T47D (cell line): ENCODE data around the gene TWIST2.
A peak's percentile ranks its signal among the peaks of the same experiment; 100 is the strongest.

ENCODE experiments used
- DNase-seq, 2 experiments: peaks; one replicate each; pipeline versions ENCODE4 v3.0.0 to v3.0.0-alpha.2; 2011 to 2012; ENCODE audit warnings: low read depth in 1 of 2, low spot score in 1 of 2
- JUND ChIP-seq: IDR thresholded peaks from 2 replicates; pipeline ENCODE4 v1.6.1; 2012; ENCODE audit warnings: low read depth
- in situ Hi-C: cut with HindIII; loops from 2 replicates; pipeline ENCODE4 v1.10.0; 2016; ENCODE audit warnings: low sequenced_read_pairs, low pct_unique_long_range_greater_than_20kb

The TWIST2 gene

GRCh38 chr2:238847841-238848690 lies at the start of gene TWIST2:
TWIST2 (plus strand) TSS chr2:238848085; CDS start chr2:238848216, 131 bp downstream.
- TF ChIP-seq JUND: no peak
- DNase-seq: no peak
- in situ Hi-C loops: no loop called here

- in situ Hi-C loops: no loop called here
- peak in 1 of 2 experiments; percentile 35 for DNase-seq
- no peak for TF ChIP-seq JUND
These were observed 46.1 kb upstream of the TWIST2 start for GRCh38 chr2:238801791-238802190.

GRCh38 chr2:238802957-238803356 lies 44.9 kb upstream of the TWIST2 start:
- no peak for DNase-seq
- no peak for TF ChIP-seq JUND
- in situ Hi-C loops: no loop called here

GRCh38 chr2:238803996-238804870 lies 43.7 kb upstream of the TWIST2 start:
- no peak for TF ChIP-seq JUND
- in situ Hi-C loops: no loop called here
- no peak for DNase-seq

GRCh38 chr2:238808761-238809160 lies 39.1 kb upstream of the TWIST2 start:
- TF ChIP-seq JUND: no peak
- DNase-seq: no peak
- in situ Hi-C loops: no loop called here

GRCh38 chr2:238810321-238810720 lies 37.6 kb upstream of the TWIST2 start:
- in situ Hi-C loops: no loop called here
- TF ChIP-seq JUND: no peak
- no peak for DNase-seq

DNA sequence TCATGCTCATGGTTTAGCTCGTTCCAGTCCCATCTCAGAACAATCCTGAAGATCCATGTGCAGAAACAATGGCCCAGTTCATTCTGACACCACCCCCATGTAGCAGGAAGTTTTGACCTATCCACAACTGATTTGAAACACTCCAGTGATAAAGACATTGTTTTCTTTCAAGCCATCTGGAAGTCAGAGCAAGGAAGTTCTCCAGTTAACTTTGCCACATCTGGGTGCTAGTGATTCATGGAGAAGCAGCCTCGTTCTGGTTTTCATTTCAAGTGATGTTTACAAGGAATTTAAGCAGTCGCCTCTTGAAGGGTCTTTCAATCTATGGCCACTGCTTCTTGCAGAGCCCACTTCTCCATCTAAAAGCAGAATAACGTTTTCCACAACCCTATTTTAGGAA lies 36.6 kb upstream of the TWIST2 start:
- TF ChIP-seq JUND: no peak
- no peak for DNase-seq
- in situ Hi-C loops: no loop called here

- in situ Hi-C loops: no loop called here
- TF ChIP-seq JUND: no peak
- no peak for DNase-seq
These were observed 36.1 kb upstream of the TWIST2 start for GRCh38 chr2:238811759-238812158.

GRCh38 chr2:238813109-238813508 lies 34.8 kb upstream of the TWIST2 start:
- DNase-seq: no peak
- in situ Hi-C loops: no loop called here
- TF ChIP-seq JUND: no peak

GRCh38 chr2:238814815-238815214 lies 33.1 kb upstream of the TWIST2 start:
- in situ Hi-C loops: no loop called here
- DNase-seq: no peak
- no peak for TF ChIP-seq JUND

DNA sequence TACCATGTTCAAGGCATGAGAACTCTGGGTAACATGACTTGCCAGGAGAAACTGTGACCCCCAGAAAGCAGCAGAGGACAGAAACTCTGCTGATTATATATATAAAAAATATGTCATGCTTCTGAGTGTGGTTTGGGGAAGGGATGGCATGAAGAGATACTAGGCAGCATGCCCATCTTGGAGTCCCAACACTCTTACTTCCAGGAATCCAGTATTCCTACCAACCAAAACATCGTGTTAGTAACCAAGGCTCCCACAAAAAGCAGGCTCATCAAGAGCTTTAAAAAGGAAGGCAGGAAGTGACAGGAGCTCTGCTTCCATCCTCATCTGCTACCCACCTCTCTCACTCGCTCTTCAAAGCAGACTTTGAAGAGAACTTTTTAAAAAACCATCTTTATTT lies 31.6 kb upstream of the TWIST2 start:
- TF ChIP-seq JUND: no peak

GRCh38 chr2:238817382-238817781 lies 30.5 kb upstream of the TWIST2 start:
- in situ Hi-C loops: no loop called here
- no peak for DNase-seq

More for the DNA sequence above, 31.6 kb upstream of the TWIST2 start:
- in situ Hi-C loops: no loop called here
- no peak for DNase-seq

DNA sequence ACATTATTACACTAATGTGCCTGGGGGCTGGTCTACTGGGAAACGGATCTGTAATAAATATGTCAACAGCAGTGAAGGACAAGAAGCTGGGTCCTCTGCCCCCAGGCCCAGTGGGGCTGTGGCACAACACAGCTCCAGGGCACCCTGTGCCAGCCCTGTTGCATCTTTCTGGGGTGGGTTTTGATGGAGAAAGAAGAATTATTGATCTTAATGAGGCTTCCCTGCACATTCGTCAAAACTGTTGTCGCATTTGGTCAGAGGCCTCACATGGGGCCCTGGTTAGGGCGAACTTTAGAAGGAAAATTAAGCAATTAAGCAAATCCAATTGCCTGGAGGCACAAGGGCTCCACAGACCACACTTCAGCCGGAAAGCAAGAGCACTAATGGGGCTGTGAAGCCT lies 30.0 kb upstream of the TWIST2 start:
- TF ChIP-seq JUND: no peak
- DNase-seq: no peak
- in situ Hi-C loops: no loop called here

More at GRCh38 chr2:238817382-238817781, 30.5 kb upstream of the TWIST2 start:
- no peak for TF ChIP-seq JUND
